NCI-H1105 treated with DMSO at 0.1 percent for 48 hours (cell line): ENCODE results near the gene DMTF1.
"Not testable (repeated sequence)": the region's sequence is repeated elsewhere in the genome, so short reads cannot be mapped to it uniquely, and the experiment has no call there.

Experiments
- DNase-seq: peaks from one replicate; lab custom pipeline; 2025; lab: John Stamatoyannopoulos, UW

DMTF1 gene

GRCh38 chr7:87225696-87226095 is 73.4 kb downstream of the DMTF1 start:
- DNase-seq: no peak

- DNase-seq: no peak
Observed at GRCh38 chr7:87226495-87226894, 74.2 kb downstream of the DMTF1 start.

- peak; percentile 79 for DNase-seq
Observed at GRCh38 chr7:87231258-87231657, 79.0 kb downstream of the DMTF1 start.

- no peak for DNase-seq
Observed at GRCh38 chr7:87231711-87232110, 79.5 kb downstream of the DMTF1 start.

- no peak for DNase-seq
Observed at GRCh38 chr7:87234949-87235348, 82.7 kb downstream of the DMTF1 start.

- DNase-seq: not testable (repeated sequence)
Observed at GRCh38 chr7:87238464-87239051, 86.3 kb downstream of the DMTF1 start.

GRCh38 chr7:87245671-87246070 is 93.4 kb downstream of the DMTF1 start:
- DNase-seq: not testable (repeated sequence)
